Measurements from ENCODE around the gene NOL7. TPM values are rescaled to one million over a fixed set of nuclear protein-coding genes. Genes with fewer than 3 reads are reported as not detected.

NOL7 gene
- total and polyA plus RNA-seq, 9 of the 15 experiments (the other 6 are each of a cell fraction or from before 2014, with no cell fraction given) = 19.4 to 235 (median 157) TPM

- TF ChIP-seq ZNF407 (IDR thresholded peaks at IDR 0.05; ENCODE audit: low read depth) (no peak), ZEB2 (IDR thresholded peaks at IDR 0.05) (0 out of 2 replicates have a peak, but pooled peaks have one; percentile 58), TCF3 (CRISPR knock-in tag; IDR thresholded peaks at IDR 0.05) (peak; percentile 68), ARID1B (IDR thresholded peaks at IDR 0.05) (peak; percentile 90), FOXM1 (IDR thresholded peaks at IDR 0.05; ENCODE audit: low read depth) (peak; percentile 83), FOXM1 (CRISPR knock-in tag; IDR thresholded peaks at IDR 0.05; ENCODE audit: low read depth) (no peak), ELF2 (CRISPR knock-in tag; IDR thresholded peaks at IDR 0.05) (no peak), TAL1 (IDR thresholded peaks at IDR 0.05) (peak; percentile 67), PRPF4 (IDR thresholded peaks at IDR 0.05; ENCODE audit: insufficient read depth, low read depth, low read length, poor library complexity, severe bottlenecking) (no peak), ZNF561 (CRISPR knock-in tag; conservative IDR thresholded peaks at IDR 0.05) (no peak), DACH1 (IDR thresholded peaks at IDR 0.05; ENCODE audit: partially characterized antibody) (peak; percentile 67), BCOR (IDR thresholded peaks at IDR 0.05) (0 out of 2 replicates have a peak, but pooled peaks have one; percentile 12), NELFE (IDR thresholded peaks at IDR 0.05; ENCODE audit: insufficient read depth, insufficient read length) (no peak), THRAP3 (IDR thresholded peaks at IDR 0.05; ENCODE audit: borderline replicate concordance) (0 out of 2 replicates have a peak, but pooled peaks have one; percentile 33), SMARCA4 (IDR thresholded peaks at IDR 0.05) (peak; percentile 92), MAFG (tag; conservative IDR thresholded peaks at IDR 0.05) (peak; percentile 100), ETV1 (tag; conservative IDR thresholded peaks at IDR 0.05; ENCODE audit: low read depth) (0 out of 2 replicates have a peak, but pooled peaks have one; percentile 31), CC2D1A (IDR thresholded peaks at IDR 0.05) (peak; percentile 89)
- TF ChIP-seq, protein P1, sequence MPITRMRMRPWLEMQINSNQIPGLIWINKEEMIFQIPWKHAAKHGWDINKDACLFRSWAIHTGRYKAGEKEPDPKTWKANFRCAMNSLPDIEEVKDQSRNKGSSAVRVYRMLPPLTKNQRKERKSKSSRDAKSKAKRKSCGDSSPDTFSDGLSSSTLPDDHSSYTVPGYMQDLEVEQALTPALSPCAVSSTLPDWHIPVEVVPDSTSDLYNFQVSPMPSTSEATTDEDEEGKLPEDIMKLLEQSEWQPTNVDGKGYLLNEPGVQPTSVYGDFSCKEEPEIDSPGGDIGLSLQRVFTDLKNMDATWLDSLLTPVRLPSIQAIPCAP (CRISPR knock-in tag; IDR thresholded peaks at IDR 0.05; ENCODE audit: borderline replicate concordance) = no peak
- TF ChIP-seq, protein P2, sequence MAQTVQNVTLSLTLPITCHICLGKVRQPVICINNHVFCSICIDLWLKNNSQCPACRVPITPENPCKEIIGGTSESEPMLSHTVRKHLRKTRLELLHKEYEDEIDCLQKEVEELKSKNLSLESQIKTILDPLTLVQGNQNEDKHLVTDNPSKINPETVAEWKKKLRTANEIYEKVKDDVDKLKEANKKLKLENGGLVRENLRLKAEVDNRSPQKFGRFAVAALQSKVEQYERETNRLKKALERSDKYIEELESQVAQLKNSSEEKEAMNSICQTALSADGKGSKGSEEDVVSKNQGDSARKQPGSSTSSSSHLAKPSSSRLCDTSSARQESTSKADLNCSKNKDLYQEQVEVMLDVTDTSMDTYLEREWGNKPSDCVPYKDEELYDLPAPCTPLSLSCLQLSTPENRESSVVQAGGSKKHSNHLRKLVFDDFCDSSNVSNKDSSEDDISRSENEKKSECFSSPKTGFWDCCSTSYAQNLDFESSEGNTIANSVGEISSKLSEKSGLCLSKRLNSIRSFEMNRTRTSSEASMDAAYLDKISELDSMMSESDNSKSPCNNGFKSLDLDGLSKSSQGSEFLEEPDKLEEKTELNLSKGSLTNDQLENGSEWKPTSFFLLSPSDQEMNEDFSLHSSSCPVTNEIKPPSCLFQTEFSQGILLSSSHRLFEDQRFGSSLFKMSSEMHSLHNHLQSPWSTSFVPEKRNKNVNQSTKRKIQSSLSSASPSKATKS (CRISPR knock-in tag; IDR thresholded peaks at IDR 0.05) = no peak
These were observed 53.3 kb downstream of the NOL7 start (continued) for GRCh38 chr6:13668291-13668928.
